GM19467 (cell line): ENCODE measurements around the gene GZMH.
"Not testable (repeated sequence)": the region's sequence is repeated elsewhere in the genome, so short reads cannot be mapped to it uniquely, and the experiment has no call there.

Source experiments
- ATAC-seq: cut with Tn5 transposase; IDR thresholded peaks from one replicate; pipeline ENCODE4 v1.9.1; 2021; ENCODE audit warnings: mild to moderate bottlenecking, moderate library complexity; ENCODE audit not compliant: unreplicated experiment

The GZMH gene

GRCh38 chr14:24597403-24597802 is 12.1 kb downstream of the GZMH start:
- no peak for ATAC-seq

- no peak for ATAC-seq
These were observed 14.2 kb downstream of the GZMH start for GRCh38 chr14:24595073-24595808.

GRCh38 chr14:24591004-24591403 is 18.5 kb downstream of the GZMH start:
- not testable (repeated sequence) for ATAC-seq

- ATAC-seq: not testable (repeated sequence)
These were observed 25.1 kb downstream of the GZMH start for GRCh38 chr14:24584402-24584801.

- ATAC-seq: no peak
These were observed 30.9 kb downstream of the GZMH start for GRCh38 chr14:24578558-24578957.

GRCh38 chr14:24576771-24577170 is 32.7 kb downstream of the GZMH start:
- no peak for ATAC-seq

GRCh38 chr14:24576182-24576581 is 33.3 kb downstream of the GZMH start, which contains the start of gene CTSG:
CTSG (minus strand) TSS chr14:24576250; CDS start chr14:24576223, 27 bp downstream.
- no peak for ATAC-seq

GRCh38 chr14:24574206-24574774 is 35.2 kb downstream of the GZMH start:
- ATAC-seq: no peak

GRCh38 chr14:24566318-24566717 is 43.2 kb downstream of the GZMH start:
- no peak for ATAC-seq

- no peak for ATAC-seq
These were observed 43.7 kb downstream of the GZMH start for GRCh38 chr14:24565766-24566165.

GRCh38 chr14:24563505-24563904 is 46.0 kb downstream of the GZMH start:
- ATAC-seq: no peak

- no peak for ATAC-seq
These were observed 52.7 kb downstream of the GZMH start for GRCh38 chr14:24556756-24557155.
